ENCODE data around the gene CRYAB. TPM values are rescaled to one million over a fixed set of nuclear protein-coding genes. Genes with fewer than 3 reads are reported as not detected.
A peak's percentile ranks its signal among the peaks of the same experiment; 100 is the strongest.

CRYAB gene
- total and polyA plus RNA-seq, 8 donors: 26.7 to 89.2 (median 34.8) TPM

DNA sequence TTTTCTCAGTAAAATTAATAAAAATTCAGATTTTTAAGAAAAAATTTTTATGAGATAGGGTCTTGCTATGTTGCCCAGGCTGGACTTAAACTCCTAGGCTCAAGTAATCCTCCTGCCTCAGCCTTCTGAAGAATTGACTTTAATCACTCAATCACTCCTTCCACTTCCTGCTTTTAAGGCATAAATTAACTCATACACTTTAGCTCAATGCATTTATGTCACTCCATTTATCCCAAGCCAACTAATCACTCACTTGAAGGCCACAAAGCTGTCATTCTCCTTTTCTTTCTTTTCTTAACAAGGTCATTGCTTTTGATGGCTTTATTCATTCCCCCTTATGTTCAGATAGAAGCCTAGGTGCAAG is 41.1 kb downstream of the CRYAB start:
- Histone ChIP-seq H3K4me3 (peak overlapping the region; percentile 79 to 92), H3K27ac (peak overlapping the region; percentile 82 to 88), H3K4me1 (peaks cover 11 to 17% of the 10 kb centered on the region in 2 donors), H3K9me3 (no peaks in the 10 kb centered on the region), H3K36me3 (peaks cover 0 to 29% of the 10 kb centered on the region in 2 donors), H3K27me3 (no peaks in the 10 kb centered on the region)
- DNase-seq: peak in 1 of 4 donors; percentile 2
- ATAC-seq: no peak
- intact Hi-C loops (cut with DNase I): loop anchor here in 1 of 2 donors (10.0 kb wide), 1 partner anchor 54 kb away; no protein-coding TSS in a partner anchor
- TF ChIP-seq, protein P1, sequence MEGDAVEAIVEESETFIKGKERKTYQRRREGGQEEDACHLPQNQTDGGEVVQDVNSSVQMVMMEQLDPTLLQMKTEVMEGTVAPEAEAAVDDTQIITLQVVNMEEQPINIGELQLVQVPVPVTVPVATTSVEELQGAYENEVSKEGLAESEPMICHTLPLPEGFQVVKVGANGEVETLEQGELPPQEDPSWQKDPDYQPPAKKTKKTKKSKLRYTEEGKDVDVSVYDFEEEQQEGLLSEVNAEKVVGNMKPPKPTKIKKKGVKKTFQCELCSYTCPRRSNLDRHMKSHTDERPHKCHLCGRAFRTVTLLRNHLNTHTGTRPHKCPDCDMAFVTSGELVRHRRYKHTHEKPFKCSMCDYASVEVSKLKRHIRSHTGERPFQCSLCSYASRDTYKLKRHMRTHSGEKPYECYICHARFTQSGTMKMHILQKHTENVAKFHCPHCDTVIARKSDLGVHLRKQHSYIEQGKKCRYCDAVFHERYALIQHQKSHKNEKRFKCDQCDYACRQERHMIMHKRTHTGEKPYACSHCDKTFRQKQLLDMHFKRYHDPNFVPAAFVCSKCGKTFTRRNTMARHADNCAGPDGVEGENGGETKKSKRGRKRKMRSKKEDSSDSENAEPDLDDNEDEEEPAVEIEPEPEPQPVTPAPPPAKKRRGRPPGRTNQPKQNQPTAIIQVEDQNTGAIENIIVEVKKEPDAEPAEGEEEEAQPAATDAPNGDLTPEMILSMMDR (IDR thresholded peaks at IDR 0.05): no peak

DNA sequence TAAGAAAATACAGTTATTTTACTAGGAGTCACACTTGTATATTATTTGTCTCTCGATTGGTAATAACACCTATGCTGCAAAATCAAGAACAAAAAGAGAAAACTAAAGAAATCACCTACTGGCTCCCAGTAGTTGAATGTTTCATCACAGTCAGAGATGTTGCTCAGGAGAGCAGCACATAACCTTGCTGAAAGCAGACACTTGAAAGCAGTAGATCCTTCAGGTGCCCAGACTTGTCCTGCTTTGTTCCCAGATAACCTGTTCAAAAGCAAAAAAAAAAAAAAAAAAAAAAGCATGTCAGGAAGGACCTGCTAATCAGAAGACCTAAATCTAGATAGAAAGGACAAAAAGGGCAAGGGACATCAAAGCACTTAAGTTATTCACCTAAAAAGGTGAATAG is 41.5 kb downstream of the CRYAB start:
- Histone ChIP-seq H3K27ac (peak overlapping the region; percentile 82 to 88), H3K4me3 (peak overlapping the region in 1 of 2 donors; percentile 92), H3K27me3 (no peaks in the 10 kb centered on the region), H3K36me3 (peaks cover 0 to 29% of the 10 kb centered on the region in 2 donors), H3K4me1 (peaks cover 11 to 17% of the 10 kb centered on the region in 2 donors), H3K9me3 (no peaks in the 10 kb centered on the region)
- intact Hi-C loops (cut with DNase I): loop anchor here in 1 of 2 donors (10.0 kb wide), 1 partner anchor 55 kb away; no protein-coding TSS in a partner anchor
- TF ChIP-seq, protein P1 (IDR thresholded peaks at IDR 0.05): no peak
- DNase-seq (no peak), ATAC-seq (no peak)

DNA sequence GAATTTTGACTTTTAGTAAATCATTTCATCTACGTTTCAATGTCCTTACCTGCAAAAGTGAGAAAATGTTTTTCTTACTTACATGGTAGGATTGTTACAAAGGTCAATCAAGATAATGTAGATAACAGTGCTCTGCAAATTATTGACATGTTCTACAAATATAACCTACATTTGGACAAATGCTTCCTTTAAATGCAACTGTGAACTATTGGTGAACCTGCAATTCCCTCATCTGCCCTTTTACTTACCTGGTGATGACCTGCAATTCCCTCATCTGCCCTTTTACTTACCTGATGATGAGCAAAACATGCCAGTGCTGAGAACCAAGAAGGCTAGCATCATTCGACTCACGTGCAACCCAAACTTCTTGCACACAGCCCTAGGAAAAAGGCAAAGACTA is 51.3 kb downstream of the CRYAB start:
- no peak overlapping the region for H3K4me3 ChIP-seq
- intact Hi-C loops (cut with DNase I): no loop called here
- H3K27ac ChIP-seq: no peak overlapping the region
- DNase-seq (no peak), ATAC-seq (no peak)
- TF ChIP-seq, protein P1 (IDR thresholded peaks at IDR 0.05): no peak
- H3K27me3 ChIP-seq: no peaks in the 10 kb centered on the region
- no peaks in the 10 kb centered on the region for H3K9me3 ChIP-seq
- H3K36me3 ChIP-seq: peaks cover 0 to 77% of the 10 kb centered on the region in 2 donors
- no peaks in the 10 kb centered on the region for H3K4me1 ChIP-seq

Other genes with a start within 250 kb of the CRYAB start
- gene PPP2R1B, start 145.4 kb downstream of the CRYAB start, total RNA-seq: 10 to 100 TPM; 28.1 to 28.8 TPM
- gene PPP2R1B, start 145.4 kb downstream of the CRYAB start, polyA plus RNA-seq (ENCODE audit: insufficient read length in 6 of 6): 10 to 100 TPM; 26.4 to 31.5 (median 30.3) TPM
- gene ALG9, start 40.2 kb downstream of the CRYAB start, total RNA-seq: 10 to 100 TPM; 27.5 to 31.2 TPM
- gene ALG9, start 40.2 kb downstream of the CRYAB start, polyA plus RNA-seq (ENCODE audit: insufficient read length in 6 of 6): 10 to 100 TPM; 43.4 to 51.0 (median 48.1) TPM
- 1 to 10 TPM; 1.7 to 4.1 TPM for gene FDXACB1, start 32.6 kb downstream of the CRYAB start, total RNA-seq
- 1 to 10 TPM; 4.3 to 5.5 (median 4.9) TPM for gene FDXACB1, start 32.6 kb downstream of the CRYAB start, polyA plus RNA-seq (ENCODE audit: insufficient read length in 6 of 6)
- 10 to 100 TPM; 20.4 to 20.9 TPM for gene CFAP68, start 32.2 kb downstream of the CRYAB start, total RNA-seq
- 10 to 100 TPM; 36.1 to 46.7 (median 38.6) TPM for gene CFAP68, start 32.2 kb downstream of the CRYAB start, polyA plus RNA-seq (ENCODE audit: insufficient read length in 6 of 6)
- 1 to 10 TPM; 3.7 to 4.6 TPM for gene HSPB2, start 964 bp upstream of the CRYAB start, total RNA-seq
- gene HSPB2, start 964 bp upstream of the CRYAB start, polyA plus RNA-seq (ENCODE audit: insufficient read length in 6 of 6): 1 to 10 TPM; 3.7 to 7.2 (median 5.1) TPM
- gene C11orf52, start 7.1 kb upstream of the CRYAB start, total RNA-seq: 10 to 100 TPM in 1 of 2 donors, 1 to 10 TPM in 1; 6.2 to 15.6 TPM
- 1 to 10 TPM; 5.7 to 9.5 (median 9.1) TPM for gene C11orf52, start 7.1 kb upstream of the CRYAB start, polyA plus RNA-seq (ENCODE audit: insufficient read length in 6 of 6)
- gene DIXDC1, start 25.6 kb upstream of the CRYAB start, total RNA-seq: 10 to 100 TPM; 10.9 to 11.1 TPM
- gene DIXDC1, start 25.6 kb upstream of the CRYAB start, polyA plus RNA-seq (ENCODE audit: insufficient read length in 6 of 6): 10 to 100 TPM; 21.5 to 32.2 (median 25.7) TPM
- gene DLAT, start 113.6 kb upstream of the CRYAB start, total RNA-seq: 10 to 100 TPM; 32.5 to 40.1 TPM
- gene DLAT, start 113.6 kb upstream of the CRYAB start, polyA plus RNA-seq (ENCODE audit: insufficient read length in 6 of 6): 10 to 100 TPM; 29.8 to 36.1 (median 33.8) TPM
- gene PIH1D2, start 162.2 kb upstream of the CRYAB start, total RNA-seq: 1 to 10 TPM; 2.7 to 4.0 TPM
- gene PIH1D2, start 162.2 kb upstream of the CRYAB start, polyA plus RNA-seq (ENCODE audit: insufficient read length in 6 of 6): 1 to 10 TPM; 5.9 to 9.3 (median 7.8) TPM
- gene NKAPD1, start 162.5 kb upstream of the CRYAB start, total RNA-seq: 10 to 100 TPM; 13.3 to 14.7 TPM
- 10 to 100 TPM; 44.0 to 59.5 (median 52.8) TPM for gene NKAPD1, start 162.5 kb upstream of the CRYAB start, polyA plus RNA-seq (ENCODE audit: insufficient read length in 6 of 6)
- 10 to 100 TPM; 55.1 to 59.7 TPM for gene TIMM8B, start 175.0 kb upstream of the CRYAB start, total RNA-seq
- 10 to 100 TPM; 55.7 to 64.5 (median 60.8) TPM for gene TIMM8B, start 175.0 kb upstream of the CRYAB start, polyA plus RNA-seq (ENCODE audit: insufficient read length in 6 of 6)
- 100 to 1,000 TPM in 1 of 2 donors, 10 to 100 TPM in 1; 94.1 to 103 TPM for gene SDHD, start 175.1 kb upstream of the CRYAB start, total RNA-seq
- 100 to 1,000 TPM; 113 to 127 (median 124) TPM for gene SDHD, start 175.1 kb upstream of the CRYAB start, polyA plus RNA-seq (ENCODE audit: insufficient read length in 6 of 6)